Coronary artery (tissue), 2 donors: Measurements from ENCODE around the gene POLE2.
A peak's percentile ranks its signal among the peaks of the same experiment; 100 is the strongest.
"Not testable (repeated sequence)": the region's sequence is repeated elsewhere in the genome, so short reads cannot be mapped to it uniquely, and the experiment has no call there.

Experiments
- DNase-seq: peaks from one replicate; pipeline ENCODE4 v3.0.0-alpha.2; 2017; ENCODE audit warnings: low spot score
- H3K27ac ChIP-seq, 2 donors: fragments of 200-600 bp; sonication (generic); one replicate each; pipeline ENCODE4 v1.5.1; 2016 to 2019
- H3K4me3 ChIP-seq: fragments of 200-600 bp; sonication (generic); 2 replicates; pipeline ENCODE4 v1.5.1; 2016; ENCODE audit warnings: mild to moderate bottlenecking, moderate library complexity
- TF ChIP-seq, protein P1 (sequence below): fragments of 200-600 bp; sonication (generic); IDR thresholded peaks from one replicate; pipeline ENCODE4 v1.5.1; 2019; ENCODE audit warnings: antibody characterized with exemption

POLE2 gene

GRCh38 chr14:49687942-49688700, at the start of gene POLE2:
Gene POLE2 (minus strand): TSS chr14:49688214. CDS start chr14:49688203, 11 bp downstream.
- TF ChIP-seq, protein P1, sequence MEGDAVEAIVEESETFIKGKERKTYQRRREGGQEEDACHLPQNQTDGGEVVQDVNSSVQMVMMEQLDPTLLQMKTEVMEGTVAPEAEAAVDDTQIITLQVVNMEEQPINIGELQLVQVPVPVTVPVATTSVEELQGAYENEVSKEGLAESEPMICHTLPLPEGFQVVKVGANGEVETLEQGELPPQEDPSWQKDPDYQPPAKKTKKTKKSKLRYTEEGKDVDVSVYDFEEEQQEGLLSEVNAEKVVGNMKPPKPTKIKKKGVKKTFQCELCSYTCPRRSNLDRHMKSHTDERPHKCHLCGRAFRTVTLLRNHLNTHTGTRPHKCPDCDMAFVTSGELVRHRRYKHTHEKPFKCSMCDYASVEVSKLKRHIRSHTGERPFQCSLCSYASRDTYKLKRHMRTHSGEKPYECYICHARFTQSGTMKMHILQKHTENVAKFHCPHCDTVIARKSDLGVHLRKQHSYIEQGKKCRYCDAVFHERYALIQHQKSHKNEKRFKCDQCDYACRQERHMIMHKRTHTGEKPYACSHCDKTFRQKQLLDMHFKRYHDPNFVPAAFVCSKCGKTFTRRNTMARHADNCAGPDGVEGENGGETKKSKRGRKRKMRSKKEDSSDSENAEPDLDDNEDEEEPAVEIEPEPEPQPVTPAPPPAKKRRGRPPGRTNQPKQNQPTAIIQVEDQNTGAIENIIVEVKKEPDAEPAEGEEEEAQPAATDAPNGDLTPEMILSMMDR = no peak
- Histone ChIP-seq H3K4me3 (peak within 1 kb of the TSS; percentile 89), H3K27ac (peak within 1 kb of the TSS; percentile 51 to 88)
- DNase-seq = peak; percentile 81

DNA sequence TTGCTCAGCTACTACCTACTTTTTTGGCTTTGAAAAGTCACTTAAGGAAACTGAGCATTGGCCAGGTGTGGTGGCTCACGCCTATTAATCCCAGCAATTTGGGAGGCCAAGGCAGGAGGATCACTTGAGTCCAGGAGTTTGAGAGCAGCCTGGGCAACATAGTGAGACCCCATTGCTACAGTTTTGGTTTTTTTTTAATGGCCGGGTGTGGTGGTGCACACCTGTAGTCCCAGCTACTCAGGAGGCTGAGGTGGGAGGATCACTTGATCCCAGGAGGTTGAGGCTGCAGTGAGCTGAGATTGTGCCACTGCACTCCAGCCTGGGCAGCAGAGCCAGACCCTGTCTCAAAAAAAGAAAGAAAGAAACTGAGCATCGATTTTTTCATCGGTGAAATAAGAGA, 47.7 kb upstream of the POLE2 start:
- H3K4me3 ChIP-seq, H3K27ac ChIP-seq, DNase-seq: not testable (repeated sequence)

DNA sequence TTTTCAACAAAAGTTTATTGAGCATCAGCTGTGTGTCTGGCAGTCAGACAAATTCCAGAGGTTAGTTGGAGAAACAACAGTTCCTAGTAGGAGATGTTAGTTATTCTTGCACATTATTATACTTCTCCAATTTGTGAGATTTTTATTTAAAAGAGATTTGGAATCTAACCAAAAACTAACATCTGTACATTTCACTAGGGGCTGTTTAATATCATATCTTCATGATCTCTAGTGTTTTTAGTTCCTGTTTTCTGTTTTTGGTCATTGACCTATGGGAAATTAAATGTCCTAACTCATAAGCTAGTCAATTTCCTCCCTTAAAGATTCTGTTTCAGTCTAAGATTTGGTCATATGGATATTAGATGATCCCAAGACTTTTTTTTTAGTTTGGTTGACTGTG, 45.8 kb upstream of the POLE2 start:
- TF ChIP-seq, protein P1 = no peak
- Histone ChIP-seq H3K4me3 (no peak overlapping the region), H3K27ac (no peak overlapping the region)
- no peak for DNase-seq

GRCh38 chr14:49732896-49733295, 44.9 kb upstream of the POLE2 start:
- no peak overlapping the region for H3K27ac ChIP-seq
- no peak for DNase-seq
- H3K4me3 ChIP-seq = no peak overlapping the region
- TF ChIP-seq, protein P1 = no peak

DNA sequence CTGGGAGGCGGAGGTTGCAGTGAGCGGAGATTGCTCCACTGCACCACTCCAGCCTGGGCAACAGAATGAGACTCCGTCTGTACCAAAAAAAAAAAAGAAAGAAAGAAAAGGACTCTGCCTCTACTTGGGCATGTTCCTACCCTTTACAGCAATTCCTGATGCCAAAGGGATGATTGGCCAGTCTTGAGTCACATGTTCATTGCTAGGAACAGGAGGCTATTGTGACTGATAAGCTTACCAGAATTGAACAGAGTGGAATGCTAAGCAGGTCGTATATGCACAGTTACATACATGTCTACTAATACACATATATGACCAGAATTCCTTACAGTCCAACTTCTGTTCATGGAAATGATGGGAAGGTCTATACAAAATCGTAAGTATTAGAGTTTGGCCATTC, 39.2 kb upstream of the POLE2 start:
- TF ChIP-seq, protein P1 = no peak
- no peak for DNase-seq
- H3K27ac ChIP-seq = no peak overlapping the region
- H3K4me3 ChIP-seq = no peak overlapping the region

DNA sequence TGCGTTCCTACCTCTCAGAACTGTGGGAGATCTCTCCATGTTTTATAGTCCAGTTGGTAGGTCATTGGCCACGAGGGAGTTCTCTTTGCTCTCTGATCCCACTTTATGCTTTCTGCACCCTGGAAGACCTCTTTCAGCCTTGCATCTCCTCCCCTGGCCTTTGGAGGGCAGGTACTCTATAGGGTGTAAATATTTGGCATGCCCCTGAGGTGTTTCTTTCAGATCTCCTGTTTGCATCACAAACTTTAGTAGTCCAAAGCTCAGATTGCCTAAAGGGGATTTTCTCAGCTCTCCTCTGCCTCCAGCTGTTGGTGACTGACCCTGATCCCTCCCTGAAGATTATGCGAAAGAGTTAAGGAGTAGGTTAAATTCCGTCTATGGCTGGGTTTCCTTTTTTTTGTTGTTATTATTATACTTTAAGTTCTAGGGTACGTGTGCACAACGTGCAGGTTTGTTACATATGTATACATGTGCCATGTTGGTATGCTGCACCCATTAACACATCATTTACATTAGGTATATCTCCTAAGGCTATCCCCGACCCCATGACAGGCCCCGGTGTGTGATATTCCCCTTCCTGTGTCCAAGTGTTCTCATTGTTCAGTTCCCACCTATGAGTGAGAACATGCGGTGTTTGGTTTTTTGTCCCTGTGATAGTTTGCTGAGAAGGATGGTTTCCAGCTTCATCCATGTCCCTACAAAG, 33.9 kb upstream of the POLE2 start:
- DNase-seq, H3K27ac ChIP-seq, H3K4me3 ChIP-seq: not testable (repeated sequence)

DNA sequence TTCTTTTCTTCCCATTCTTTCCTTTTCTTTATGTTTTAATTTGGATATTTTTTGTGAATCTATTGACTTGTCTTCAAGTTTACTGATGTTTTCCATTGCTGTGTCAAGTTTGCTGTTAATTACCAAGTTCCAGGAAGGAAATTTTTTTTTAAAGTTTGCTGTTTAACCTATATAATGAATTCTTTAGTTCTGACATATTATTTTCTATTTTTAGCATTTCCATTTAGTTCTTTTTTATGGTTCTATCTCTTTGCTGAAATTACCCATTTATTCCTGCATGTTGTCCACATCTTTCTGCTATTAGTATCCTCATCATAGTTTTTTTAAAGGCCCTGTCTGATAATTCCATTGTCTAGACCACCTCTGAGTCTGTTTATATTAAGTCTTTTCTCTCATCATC, 32.7 kb upstream of the POLE2 start:
- Histone ChIP-seq H3K4me3 (no peak overlapping the region), H3K27ac (no peak overlapping the region)
- no peak for DNase-seq
- TF ChIP-seq, protein P1 = no peak

GRCh38 chr14:49710993-49711392, 23.0 kb upstream of the POLE2 start:
- not testable (repeated sequence) for H3K27ac ChIP-seq, DNase-seq, H3K4me3 ChIP-seq

- H3K4me3 ChIP-seq, H3K27ac ChIP-seq, DNase-seq: not testable (repeated sequence)
Measured at GRCh38 chr14:49704471-49704870, 16.5 kb upstream of the POLE2 start.
